HepG2 (cell line): Measurements from ENCODE around the gene PRR11. TPM values are rescaled to one million over a fixed set of nuclear protein-coding genes. Genes with fewer than 3 reads are reported as not detected.
A peak's percentile ranks its signal among the peaks of the same experiment; 100 is the strongest.

Experiments used
- ATF7 ChIP-seq, 2 experiments: fragments of 450-650 bp in 1 of 2; sonication (generic) in 1 of 2; formaldehyde crosslinking in 1 of 2; IDR thresholded peaks; 2 replicates each; pipeline versions ENCODE4 v1.4.0 to v1.6.1; 2016 to 2020; ENCODE audit warnings: antibody characterized with exemption in 1 of 2, mild to moderate bottlenecking in 1 of 2, missing genetic modification reagents in 1 of 2
- CREBL2 ChIP-seq: sonication (generic); formaldehyde crosslinking; IDR thresholded peaks from 2 replicates; pipeline ENCODE4 v1.8.1; 2023; ENCODE audit warnings: missing genetic modification reagents, mild to moderate bottlenecking, borderline replicate concordance
- E2F5 ChIP-seq: sonication (generic); formaldehyde crosslinking; conservative IDR thresholded peaks from 2 replicates; pipeline ENCODE4 v1.4.0; 2020; ENCODE audit warnings: missing genetic modification reagents
- FLYWCH1 ChIP-seq: sonication (generic); formaldehyde crosslinking; IDR thresholded peaks from 2 replicates; pipeline ENCODE4 v1.8.1; 2023; ENCODE audit warnings: mild to moderate bottlenecking, missing genetic modification reagents
- KLF15 ChIP-seq: sonication (generic); formaldehyde crosslinking; IDR thresholded peaks from 2 replicates; pipeline ENCODE4 v1.8.1; 2023; ENCODE audit warnings: borderline replicate concordance, mild to moderate bottlenecking, inconsistent platforms, missing genetic modification reagents, mixed read lengths
- MIER3 ChIP-seq: IDR thresholded peaks from 2 replicates; pipeline ENCODE4 v1.6.1; 2016; ENCODE audit warnings: missing compliant biosample characterization, borderline replicate concordance
- MXD4 ChIP-seq: IDR thresholded peaks from 2 replicates; pipeline ENCODE4 v1.6.1; 2016; ENCODE audit warnings: mild to moderate bottlenecking, missing biosample characterization, missing genetic modification reagents
- NR2C2 ChIP-seq: sonication (generic); formaldehyde crosslinking; IDR thresholded peaks from 2 replicates; pipeline ENCODE4 v1.4.0; 2020; ENCODE audit warnings: missing genetic modification reagents, mild to moderate bottlenecking, moderate library complexity, borderline replicate concordance
- PHB2 ChIP-seq: fragments of 450-650 bp; IDR thresholded peaks from 2 replicates; pipeline ENCODE4 v1.6.1; 2018; ENCODE audit not compliant: partially characterized antibody
- PHF5A ChIP-seq: IDR thresholded peaks from one replicate; pipeline ENCODE4 v1.6.1; 2018; ENCODE audit warnings: low read depth, missing genetic modification reagents; ENCODE audit not compliant: unreplicated experiment
- RFX5 ChIP-seq: IDR thresholded peaks from 2 replicates; pipeline ENCODE4 v1.6.1; 2011; ENCODE audit warnings: low read depth, low read length, improper control_type of control experiment
- SATB2 ChIP-seq: sonication (generic); formaldehyde crosslinking; IDR thresholded peaks from 2 replicates; pipeline ENCODE4 v1.5.0; 2020; ENCODE audit warnings: missing genetic modification reagents
- SNRNP70 ChIP-seq: fragments of 200-400 bp; formaldehyde crosslinking; IDR thresholded peaks from 2 replicates; pipeline ENCODE4 v1.6.1; 2017; ENCODE audit warnings: mild to moderate bottlenecking, low read depth, low read length, moderate library complexity
- SRSF9 ChIP-seq: fragments of 200-400 bp; formaldehyde crosslinking; IDR thresholded peaks from 2 replicates; pipeline ENCODE4 v1.6.1; 2018; ENCODE audit warnings: borderline replicate concordance, mild to moderate bottlenecking, low read depth, low read length; ENCODE audit not compliant: insufficient read depth, poor library complexity, severe bottlenecking
- TARDBP ChIP-seq: sonication (generic); formaldehyde crosslinking; IDR thresholded peaks from 2 replicates; pipeline ENCODE4 v1.8.0; 2022; ENCODE audit warnings: mild to moderate bottlenecking, missing genetic modification reagents
- ZNF138 ChIP-seq: sonication (generic); formaldehyde crosslinking; IDR thresholded peaks from 2 replicates; pipeline ENCODE4 v1.5.0; 2020; ENCODE audit warnings: mild to moderate bottlenecking, low read depth, missing genetic modification reagents
- ZNF430 ChIP-seq: sonication (generic); formaldehyde crosslinking; IDR thresholded peaks from 2 replicates; pipeline ENCODE4 v1.9.0; 2021; ENCODE audit warnings: mild to moderate bottlenecking, missing genetic modification reagents
- ZNF607 ChIP-seq: sonication (generic); formaldehyde crosslinking; IDR thresholded peaks from 2 replicates; pipeline ENCODE4 v1.5.1; 2020; ENCODE audit warnings: missing genetic modification reagents, mild to moderate bottlenecking, borderline replicate concordance
- polyA plus RNA-seq, 8 experiments: library from polyadenylated mRNA; depleted of rRNA in 3 of 8; stranded (reverse) in 7 of 8; unstranded in 1 of 8; fragments of >200 nt; fragmentation: Illumina TruSeq in 4 of 8; extraction: Trizol in 4 of 8; gene quantifications; 2 replicates each; pipeline versions ENCODE4 v1.2.1 to v1.2.3, GENCODE V29; 2011 to 2016; ENCODE audit warnings: low read depth in 4 of 8, missing spikeins in 1 of 8, mixed read lengths in 1 of 8; ENCODE audit not compliant: insufficient read depth in 1 of 8
- total RNA-seq, 5 experiments: library from RNA; depleted of rRNA; stranded (reverse); fragments of >200 nt; fragmentation: Illumina TruSeq; extraction: Trizol; gene quantifications; 2 replicates each; pipeline ENCODE4 v1.2.3, GENCODE V29; 2016; ENCODE audit warnings: low read depth in 1 of 5
- TF ChIP-seq, protein P1 (sequence below): sonication (generic); formaldehyde crosslinking; IDR thresholded peaks from 2 replicates; pipeline ENCODE4 v1.5.1; 2020; ENCODE audit warnings: missing genetic modification reagents, mild to moderate bottlenecking, borderline replicate concordance
- TF ChIP-seq, protein P2 (sequence below): sonication (generic); formaldehyde crosslinking; IDR thresholded peaks from 2 replicates; pipeline ENCODE4 v1.8.0; 2022; ENCODE audit warnings: mild to moderate bottlenecking, missing genetic modification reagents, moderate library complexity
- TF ChIP-seq, protein P3 (sequence below): IDR thresholded peaks from 2 replicates; pipeline ENCODE4 v1.6.1; 2018; ENCODE audit warnings: missing genetic modification reagents, mild to moderate bottlenecking, missing compliant biosample characterization

The PRR11 gene
- total and polyA plus RNA-seq, 2 of the 13 experiments (the other 11 are each of a cell fraction or from before 2014, with no cell fraction given) = 35.7 to 39.2 TPM

DNA sequence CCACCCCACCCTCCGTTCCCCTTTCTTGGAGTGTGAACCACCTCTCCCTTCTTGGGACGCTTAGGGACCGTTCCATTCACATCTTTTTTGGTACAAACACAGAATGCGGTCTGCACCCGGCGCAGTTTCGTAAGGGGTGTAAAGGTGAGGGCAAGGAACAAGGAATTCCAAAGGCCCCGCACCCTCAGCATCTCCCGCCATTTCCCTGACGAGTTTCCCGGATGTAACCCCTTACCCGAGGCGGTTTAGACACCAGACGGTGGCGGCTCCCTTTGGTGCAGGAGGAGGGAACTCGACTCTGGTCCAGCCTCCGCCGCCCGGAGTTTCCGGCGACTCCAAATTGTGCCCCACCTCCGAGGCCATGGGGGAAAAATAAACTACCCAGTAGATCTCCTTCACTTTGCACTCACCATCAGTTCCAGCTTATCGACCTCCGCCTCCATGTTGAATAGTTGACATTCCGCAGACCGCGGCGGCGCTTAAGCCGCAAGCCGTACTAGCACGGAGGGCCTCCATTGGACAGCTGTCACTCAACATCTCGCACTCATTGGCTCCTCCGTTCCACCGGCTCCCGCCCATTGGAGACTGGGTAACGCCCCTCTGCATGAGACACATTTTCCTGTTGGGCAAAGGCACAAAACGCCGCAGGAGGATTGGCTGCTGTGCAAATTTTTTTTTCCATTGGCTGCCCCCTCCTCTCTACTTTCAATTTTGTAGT lies 666 bp upstream of the PRR11 start, which contains the start of gene SKA2 (continued):
- TF ChIP-seq PHB2 (no peak), FLYWCH1 (CRISPR knock-in tag) (no peak), ZNF430 (CRISPR knock-in tag) (peak; percentile 89), SRSF9 (no peak), SATB2 (CRISPR knock-in tag) (no peak), E2F5 (CRISPR knock-in tag) (no peak), RFX5 (peak; percentile 83; the same call in 1 of the 2 replicates), KLF15 (CRISPR knock-in tag) (no peak; the same call in 1 of the 2 replicates), MXD4 (CRISPR knock-in tag) (no peak), NR2C2 (CRISPR knock-in tag) (peak; percentile 78), ZNF138 (CRISPR knock-in tag) (no peak; the same call in 1 of the 2 replicates), ZNF607 (CRISPR knock-in tag) (0 out of 2 replicates have a peak, but pooled peaks have one; percentile 43), CREBL2 (CRISPR knock-in tag) (0 out of 2 replicates have a peak, but pooled peaks have one; percentile 38), PHF5A (CRISPR knock-in tag) (no peak), TARDBP (CRISPR knock-in tag) (peak; percentile 69), ATF7 (IDR thresholded peaks at IDR 0.05) (no peak), ATF7 (CRISPR knock-in tag; IDR thresholded peaks at IDR 0.05) (no peak), SNRNP70 (no peak), MIER3 (CRISPR knock-in tag) (0 out of 2 replicates have a peak, but pooled peaks have one; percentile 12)
- TF ChIP-seq, protein P1, sequence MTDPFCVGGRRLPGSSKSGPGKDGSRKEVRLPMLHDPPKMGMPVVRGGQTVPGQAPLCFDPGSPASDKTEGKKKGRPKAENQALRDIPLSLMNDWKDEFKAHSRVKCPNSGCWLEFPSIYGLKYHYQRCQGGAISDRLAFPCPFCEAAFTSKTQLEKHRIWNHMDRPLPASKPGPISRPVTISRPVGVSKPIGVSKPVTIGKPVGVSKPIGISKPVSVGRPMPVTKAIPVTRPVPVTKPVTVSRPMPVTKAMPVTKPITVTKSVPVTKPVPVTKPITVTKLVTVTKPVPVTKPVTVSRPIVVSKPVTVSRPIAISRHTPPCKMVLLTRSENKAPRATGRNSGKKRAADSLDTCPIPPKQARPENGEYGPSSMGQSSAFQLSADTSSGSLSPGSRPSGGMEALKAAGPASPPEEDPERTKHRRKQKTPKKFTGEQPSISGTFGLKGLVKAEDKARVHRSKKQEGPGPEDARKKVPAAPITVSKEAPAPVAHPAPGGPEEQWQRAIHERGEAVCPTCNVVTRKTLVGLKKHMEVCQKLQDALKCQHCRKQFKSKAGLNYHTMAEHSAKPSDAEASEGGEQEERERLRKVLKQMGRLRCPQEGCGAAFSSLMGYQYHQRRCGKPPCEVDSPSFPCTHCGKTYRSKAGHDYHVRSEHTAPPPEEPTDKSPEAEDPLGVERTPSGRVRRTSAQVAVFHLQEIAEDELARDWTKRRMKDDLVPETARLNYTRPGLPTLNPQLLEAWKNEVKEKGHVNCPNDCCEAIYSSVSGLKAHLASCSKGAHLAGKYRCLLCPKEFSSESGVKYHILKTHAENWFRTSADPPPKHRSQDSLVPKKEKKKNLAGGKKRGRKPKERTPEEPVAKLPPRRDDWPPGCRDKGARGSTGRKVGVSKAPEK (CRISPR knock-in tag) = peak; percentile 89
- TF ChIP-seq, protein P2, sequence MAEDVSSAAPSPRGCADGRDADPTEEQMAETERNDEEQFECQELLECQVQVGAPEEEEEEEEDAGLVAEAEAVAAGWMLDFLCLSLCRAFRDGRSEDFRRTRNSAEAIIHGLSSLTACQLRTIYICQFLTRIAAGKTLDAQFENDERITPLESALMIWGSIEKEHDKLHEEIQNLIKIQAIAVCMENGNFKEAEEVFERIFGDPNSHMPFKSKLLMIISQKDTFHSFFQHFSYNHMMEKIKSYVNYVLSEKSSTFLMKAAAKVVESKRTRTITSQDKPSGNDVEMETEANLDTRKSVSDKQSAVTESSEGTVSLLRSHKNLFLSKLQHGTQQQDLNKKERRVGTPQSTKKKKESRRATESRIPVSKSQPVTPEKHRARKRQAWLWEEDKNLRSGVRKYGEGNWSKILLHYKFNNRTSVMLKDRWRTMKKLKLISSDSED (CRISPR knock-in tag) = no peak
- TF ChIP-seq, protein P3, sequence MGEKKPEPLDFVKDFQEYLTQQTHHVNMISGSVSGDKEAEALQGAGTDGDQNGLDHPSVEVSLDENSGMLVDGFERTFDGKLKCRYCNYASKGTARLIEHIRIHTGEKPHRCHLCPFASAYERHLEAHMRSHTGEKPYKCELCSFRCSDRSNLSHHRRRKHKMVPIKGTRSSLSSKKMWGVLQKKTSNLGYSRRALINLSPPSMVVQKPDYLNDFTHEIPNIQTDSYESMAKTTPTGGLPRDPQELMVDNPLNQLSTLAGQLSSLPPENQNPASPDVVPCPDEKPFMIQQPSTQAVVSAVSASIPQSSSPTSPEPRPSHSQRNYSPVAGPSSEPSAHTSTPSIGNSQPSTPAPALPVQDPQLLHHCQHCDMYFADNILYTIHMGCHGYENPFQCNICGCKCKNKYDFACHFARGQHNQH = peak; percentile 61; the same call in 1 of the 2 replicates
